Activated naive CD4-positive, alpha-beta T cell treated with anti-CD3 and anti-CD28 coated beads, Interleukin-2, amount 50 U/mL, for 24 hours (primary cell): Measurements from ENCODE around the gene ARHGEF11.

Source experiments
- H3K27ac Mint-ChIP-seq: one replicate; pipeline ENCODE4 v1.8.0; 2021; ENCODE audit warnings: mild to moderate bottlenecking, mixed read lengths
- H3K27me3 Mint-ChIP-seq: one replicate; pipeline ENCODE4 v1.8.0; 2021; ENCODE audit warnings: mixed read lengths
- H3K36me3 Mint-ChIP-seq: one replicate; pipeline ENCODE4 v1.8.0; 2021; ENCODE audit warnings: mixed read lengths
- H3K4me1 Mint-ChIP-seq: one replicate; pipeline ENCODE4 v1.8.0; 2021; ENCODE audit warnings: mixed read lengths
- H3K4me3 Mint-ChIP-seq: one replicate; pipeline ENCODE4 v1.8.0; 2021; ENCODE audit warnings: mild to moderate bottlenecking, mixed read lengths
- H3K9me3 Mint-ChIP-seq: one replicate; pipeline ENCODE4 v1.8.0; 2021; ENCODE audit warnings: mixed read lengths

The ARHGEF11 gene

DNA sequence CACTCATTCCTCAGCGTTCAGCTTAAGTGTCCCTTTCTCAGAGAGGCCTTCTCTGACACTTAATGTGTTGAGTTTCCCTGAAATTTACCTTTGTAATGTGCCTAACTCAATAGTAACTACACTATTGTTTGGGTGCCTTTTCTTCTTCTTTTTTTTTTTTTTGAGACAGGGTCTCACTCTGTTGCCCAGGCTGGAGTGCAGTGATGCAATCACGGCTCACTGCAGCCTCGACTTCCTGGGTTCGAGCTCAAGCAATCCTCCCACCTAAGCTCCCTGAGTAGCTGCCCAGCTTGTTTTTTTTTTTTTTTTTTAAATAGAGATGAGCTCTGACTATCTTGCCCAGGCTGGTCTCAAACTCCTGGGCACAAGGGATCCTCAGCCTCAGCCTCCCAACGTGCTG, 50.1 kb downstream of the ARHGEF11 start:
- Mint-ChIP-seq H3K9me3 (no peaks in the 10 kb centered on the region), H3K27ac (no peak overlapping the region), H3K4me1 (no peaks in the 10 kb centered on the region), H3K4me3 (no peak overlapping the region), H3K27me3 (peaks cover 6% of the 10 kb centered on the region), H3K36me3 (no peaks in the 10 kb centered on the region)

DNA sequence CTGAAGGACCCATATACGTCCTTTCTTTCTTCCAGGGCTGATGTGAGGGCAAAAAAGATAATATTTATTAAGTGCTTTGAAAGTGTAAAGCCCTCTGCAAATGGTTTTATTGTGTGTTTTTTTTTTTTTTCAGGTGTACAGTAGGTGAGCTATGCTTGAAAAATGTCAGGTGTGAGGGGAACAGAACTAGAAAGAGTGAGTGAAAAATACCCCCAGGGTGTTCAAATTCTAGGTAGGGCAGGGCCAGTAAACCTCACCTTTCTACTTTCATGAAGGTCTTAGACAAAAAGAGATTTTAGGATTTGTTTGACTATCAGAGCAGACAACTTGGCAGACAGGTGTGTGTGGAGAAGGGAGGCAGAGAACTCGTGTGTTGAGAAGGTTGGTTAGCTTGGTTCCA, 51.3 kb downstream of the ARHGEF11 start:
- H3K27me3 Mint-ChIP-seq, result peaks cover 6% of the 10 kb centered on the region
- no peaks in the 10 kb centered on the region for H3K9me3 Mint-ChIP-seq
- no peaks in the 10 kb centered on the region for H3K36me3 Mint-ChIP-seq
- H3K27ac Mint-ChIP-seq, result no peak overlapping the region
- no peak overlapping the region for H3K4me3 Mint-ChIP-seq
- H3K4me1 Mint-ChIP-seq, result no peaks in the 10 kb centered on the region

DNA sequence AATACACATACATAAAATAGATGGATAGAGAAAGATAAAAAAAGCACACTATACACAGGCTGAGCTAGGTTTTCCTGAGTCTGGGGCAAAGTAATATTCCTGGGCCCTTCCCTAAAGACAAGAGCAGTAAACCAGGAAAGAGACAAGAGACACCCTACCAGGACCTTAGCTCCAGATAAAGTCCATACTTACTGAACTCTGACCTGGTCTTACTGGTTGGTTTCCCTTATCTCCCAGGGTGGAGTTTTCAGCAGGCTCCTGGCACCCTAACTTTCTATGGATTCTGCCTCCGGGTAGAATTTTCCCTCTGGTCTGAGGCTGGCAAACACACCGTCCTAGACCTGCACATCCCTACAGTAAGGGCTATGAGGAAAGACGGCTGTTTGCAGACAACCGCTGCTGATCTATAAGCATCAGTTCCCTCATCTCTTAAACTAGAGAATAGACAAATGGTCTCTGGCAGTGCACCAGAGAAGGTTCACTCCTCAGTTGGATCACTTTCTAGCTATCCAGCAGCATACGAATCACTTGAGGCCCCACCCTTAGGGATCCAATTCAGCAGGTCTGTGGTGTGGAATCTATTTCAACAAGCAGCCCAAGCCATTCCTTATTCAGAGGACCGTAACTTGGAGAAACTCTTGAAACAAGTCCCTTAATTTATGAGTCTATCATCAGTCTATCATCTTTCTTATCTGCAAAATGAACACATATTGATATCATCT, 52.0 kb downstream of the ARHGEF11 start:
- peaks cover 6% of the 10 kb centered on the region for H3K27me3 Mint-ChIP-seq
- no peak overlapping the region for H3K27ac Mint-ChIP-seq
- H3K4me3 Mint-ChIP-seq, result no peak overlapping the region
- H3K4me1 Mint-ChIP-seq, result no peaks in the 10 kb centered on the region
- no peaks in the 10 kb centered on the region for H3K9me3 Mint-ChIP-seq
- no peaks in the 10 kb centered on the region for H3K36me3 Mint-ChIP-seq

DNA sequence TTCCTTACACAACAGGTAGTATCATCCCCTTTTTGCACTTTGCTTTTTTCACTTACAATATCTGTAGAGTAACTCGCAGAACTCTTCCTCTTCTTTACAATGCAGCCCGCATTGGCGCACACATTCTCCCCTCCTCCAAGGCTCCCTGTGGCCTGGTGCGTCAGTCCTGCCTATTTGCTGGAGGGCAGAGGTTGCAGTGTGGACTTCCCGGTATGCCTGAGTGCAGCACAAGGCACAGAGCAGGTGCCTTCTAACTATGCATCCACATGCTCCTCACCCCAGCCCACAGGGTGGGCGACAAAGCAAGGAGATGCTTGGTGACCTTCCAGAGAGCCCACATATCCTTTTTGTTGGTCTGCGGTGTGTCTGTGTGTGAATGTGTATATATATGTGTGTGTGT, 53.3 kb downstream of the ARHGEF11 start:
- Mint-ChIP-seq H3K9me3 (no peaks in the 10 kb centered on the region), H3K36me3 (no peaks in the 10 kb centered on the region), H3K27ac (peak overlapping the region; percentile 19), H3K4me3 (no peak overlapping the region), H3K4me1 (no peaks in the 10 kb centered on the region), H3K27me3 (peaks cover 3% of the 10 kb centered on the region)

DNA sequence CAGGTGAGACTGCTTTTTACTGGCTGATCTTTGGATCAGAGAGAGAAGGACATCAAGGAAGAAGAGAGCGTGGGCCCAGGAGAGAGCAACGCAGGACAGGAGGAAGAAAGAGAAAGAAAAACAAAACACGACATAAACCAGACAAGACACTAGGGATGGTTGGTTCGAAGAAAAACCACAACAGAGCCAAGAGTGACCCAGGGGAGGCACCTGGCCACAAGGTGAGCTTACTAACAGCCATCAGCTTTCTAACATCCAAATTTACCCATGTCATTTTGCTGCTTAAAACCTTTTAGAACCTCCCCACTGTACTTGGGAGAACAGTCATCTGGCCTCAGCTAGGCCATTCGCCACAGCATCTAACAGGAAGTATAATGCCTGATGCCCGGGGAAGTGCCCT, 57.8 kb downstream of the ARHGEF11 start:
- Mint-ChIP-seq H3K27ac (no peak overlapping the region), H3K4me3 (no peak overlapping the region), H3K27me3 (peaks cover 3% of the 10 kb centered on the region), H3K9me3 (no peaks in the 10 kb centered on the region), H3K4me1 (no peaks in the 10 kb centered on the region), H3K36me3 (no peaks in the 10 kb centered on the region)

DNA sequence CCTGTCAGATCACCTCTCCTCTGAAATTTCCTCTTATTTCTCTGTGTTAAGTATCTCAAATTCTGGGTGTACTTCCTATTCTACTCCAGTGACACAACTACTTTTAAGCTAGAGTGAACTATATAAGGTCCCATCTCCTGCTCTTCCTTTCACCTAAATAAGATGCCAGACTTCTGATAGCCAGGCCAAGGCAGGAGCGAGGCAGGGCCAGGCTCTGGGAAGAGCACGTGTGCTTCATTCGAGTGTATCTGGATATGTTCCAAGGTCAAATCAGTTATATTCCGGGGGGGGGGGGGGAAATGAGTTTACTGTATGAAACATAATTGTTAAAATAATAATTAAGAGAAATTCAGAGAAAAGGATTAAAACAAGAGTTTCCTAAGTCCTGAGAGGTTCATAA, 65.0 kb downstream of the ARHGEF11 start:
- no peaks in the 10 kb centered on the region for H3K4me1 Mint-ChIP-seq
- no peak overlapping the region for H3K27ac Mint-ChIP-seq
- H3K4me3 Mint-ChIP-seq, result no peak overlapping the region
- no peaks in the 10 kb centered on the region for H3K9me3 Mint-ChIP-seq
- peaks cover 8% of the 10 kb centered on the region for H3K27me3 Mint-ChIP-seq
- no peaks in the 10 kb centered on the region for H3K36me3 Mint-ChIP-seq

DNA sequence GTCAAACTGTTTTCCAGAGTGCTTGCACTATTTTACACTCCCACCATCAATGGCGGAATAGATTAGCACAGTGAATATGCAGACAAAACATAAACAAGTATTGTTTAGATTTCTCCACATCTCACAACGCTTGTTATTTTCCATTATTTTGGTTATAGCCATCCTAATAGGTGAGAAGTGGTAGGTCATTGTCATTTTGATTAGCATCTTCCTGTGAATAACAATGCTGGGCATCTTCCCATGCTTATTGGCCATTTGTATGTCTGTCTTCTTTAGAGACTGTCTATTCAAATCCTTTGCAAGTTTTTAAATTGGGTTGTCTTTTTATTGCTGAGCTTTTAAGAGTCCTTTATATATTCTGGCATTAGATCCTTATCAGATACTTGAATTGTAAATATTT, 70.5 kb downstream of the ARHGEF11 start:
- no peaks in the 10 kb centered on the region for H3K4me1 Mint-ChIP-seq
- peaks cover 6% of the 10 kb centered on the region for H3K27me3 Mint-ChIP-seq
- H3K9me3 Mint-ChIP-seq, result no peaks in the 10 kb centered on the region
- H3K36me3 Mint-ChIP-seq, result no peaks in the 10 kb centered on the region
- no peak overlapping the region for H3K27ac Mint-ChIP-seq
- no peak overlapping the region for H3K4me3 Mint-ChIP-seq

DNA sequence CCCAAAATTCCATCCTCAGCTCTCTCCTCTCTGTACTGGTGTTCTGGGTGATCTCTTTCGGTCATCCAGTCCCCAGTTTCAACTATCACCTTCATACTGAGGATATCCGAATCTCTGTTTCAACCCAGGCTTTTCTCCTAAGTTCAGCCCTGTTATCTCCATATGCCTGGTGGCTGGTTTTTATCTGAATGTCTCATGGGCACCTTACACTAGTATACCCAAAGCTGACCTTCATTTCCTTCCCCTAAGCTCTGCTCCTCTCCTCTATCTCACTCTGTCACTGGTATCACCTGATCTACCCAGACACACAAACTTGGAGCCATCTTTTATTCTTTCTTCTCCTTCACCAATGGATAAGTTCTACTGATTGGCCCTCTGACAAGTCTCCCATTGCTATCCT, 72.1 kb downstream of the ARHGEF11 start:
- Mint-ChIP-seq H3K36me3 (no peaks in the 10 kb centered on the region), H3K4me1 (no peaks in the 10 kb centered on the region), H3K27me3 (peaks cover 6% of the 10 kb centered on the region), H3K27ac (no peak overlapping the region), H3K4me3 (no peak overlapping the region), H3K9me3 (no peaks in the 10 kb centered on the region)

DNA sequence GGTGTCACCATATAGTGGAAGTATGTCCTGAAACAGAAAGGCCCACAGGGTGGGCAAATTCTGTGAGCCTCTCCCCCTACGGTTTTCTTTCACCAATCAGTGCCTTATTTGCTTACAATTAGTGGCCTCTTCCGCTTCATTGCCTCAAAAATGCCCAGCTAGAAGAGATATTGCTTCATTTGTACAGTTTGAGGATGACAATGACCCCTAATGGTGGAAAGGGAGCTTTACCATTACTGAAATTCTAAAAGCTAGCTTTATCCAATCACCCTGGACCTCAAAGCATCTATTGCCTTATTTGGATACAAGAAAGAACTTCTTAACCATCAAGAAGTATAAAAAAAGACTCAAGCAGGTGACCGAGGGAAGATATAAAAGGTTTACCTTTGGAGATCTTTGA, 75.5 kb downstream of the ARHGEF11 start:
- H3K4me1 Mint-ChIP-seq, result no peaks in the 10 kb centered on the region
- H3K36me3 Mint-ChIP-seq, result no peaks in the 10 kb centered on the region
- H3K27ac Mint-ChIP-seq, result no peak overlapping the region
- no peaks in the 10 kb centered on the region for H3K9me3 Mint-ChIP-seq
- no peak overlapping the region for H3K4me3 Mint-ChIP-seq
- H3K27me3 Mint-ChIP-seq, result no peaks in the 10 kb centered on the region

DNA sequence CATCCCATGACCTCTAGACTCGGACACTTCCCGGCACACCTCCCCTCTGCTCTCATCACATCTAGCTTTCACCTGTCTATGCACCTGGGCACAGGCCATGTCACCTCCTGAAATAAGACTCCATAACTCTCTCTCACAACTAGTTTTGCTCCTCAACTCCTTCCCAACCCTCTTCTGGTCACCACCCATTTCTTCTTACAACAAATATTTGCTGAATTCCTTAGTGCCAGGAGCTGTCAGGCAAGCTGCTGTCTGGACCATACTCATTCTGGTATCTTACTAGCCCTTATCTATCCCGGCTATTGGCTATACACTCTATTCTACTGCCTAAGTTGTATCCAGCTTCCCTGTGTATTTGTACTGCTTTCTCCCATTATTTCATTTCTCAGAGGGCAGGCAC, 76.0 kb downstream of the ARHGEF11 start:
- no peaks in the 10 kb centered on the region for H3K36me3 Mint-ChIP-seq
- H3K27ac Mint-ChIP-seq, result no peak overlapping the region
- H3K4me3 Mint-ChIP-seq, result no peak overlapping the region
- no peaks in the 10 kb centered on the region for H3K27me3 Mint-ChIP-seq
- H3K4me1 Mint-ChIP-seq, result peaks cover 1% of the 10 kb centered on the region
- H3K9me3 Mint-ChIP-seq, result no peaks in the 10 kb centered on the region

DNA sequence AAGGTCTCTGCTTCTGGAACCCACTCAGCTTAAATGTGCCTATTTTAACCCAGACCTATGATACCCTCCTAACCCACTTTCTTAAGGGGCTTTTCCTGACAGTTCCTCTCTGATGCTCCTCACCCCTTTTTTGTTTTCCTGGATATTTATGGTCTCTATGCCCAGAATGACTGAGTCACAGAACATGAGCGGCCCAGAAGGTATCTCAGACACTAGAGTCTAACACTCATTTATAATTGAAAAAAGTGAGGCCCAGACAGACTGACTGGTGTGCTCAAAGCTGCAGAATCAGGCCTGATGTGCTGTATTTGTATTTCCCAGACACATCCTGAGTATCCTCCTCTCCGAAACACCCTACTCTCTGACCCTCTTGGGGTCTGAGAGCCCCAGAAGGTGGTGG, 81.1 kb downstream of the ARHGEF11 start:
- peaks cover 42% of the 10 kb centered on the region for H3K4me1 Mint-ChIP-seq

DNA sequence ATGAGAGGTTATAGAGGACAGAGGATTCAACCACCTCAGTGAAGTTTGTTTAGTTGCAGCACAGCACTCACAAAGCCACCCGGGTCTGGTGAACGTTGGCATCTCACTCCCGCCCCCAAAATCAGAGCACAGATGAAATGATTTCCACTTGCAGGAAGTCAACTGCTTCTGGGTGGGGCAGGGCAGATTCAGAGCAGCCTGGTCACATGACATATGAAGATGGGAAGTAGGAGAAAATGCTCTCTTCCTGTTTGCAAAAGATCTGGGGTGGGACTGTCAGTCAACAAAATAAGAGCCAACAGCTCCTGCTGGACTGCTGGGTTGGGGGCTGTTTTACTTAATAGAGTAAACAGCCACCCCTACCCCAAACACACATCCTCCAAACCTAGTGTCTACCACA, 81.9 kb downstream of the ARHGEF11 start:
- Mint-ChIP-seq H3K4me3 (peak overlapping the region; percentile 83), H3K4me1 (peaks cover 50% of the 10 kb centered on the region), H3K27me3 (no peaks in the 10 kb centered on the region), H3K9me3 (no peaks in the 10 kb centered on the region), H3K27ac (peak overlapping the region; percentile 43), H3K36me3 (peaks cover 9% of the 10 kb centered on the region)

More for the DNA sequence above, 81.1 kb downstream of the ARHGEF11 start:
- peak overlapping the region; percentile 71 for H3K27ac Mint-ChIP-seq
- peaks cover 5% of the 10 kb centered on the region for H3K36me3 Mint-ChIP-seq
- H3K9me3 Mint-ChIP-seq, result no peaks in the 10 kb centered on the region
- H3K4me3 Mint-ChIP-seq, result peak overlapping the region; percentile 83
- no peaks in the 10 kb centered on the region for H3K27me3 Mint-ChIP-seq

DNA sequence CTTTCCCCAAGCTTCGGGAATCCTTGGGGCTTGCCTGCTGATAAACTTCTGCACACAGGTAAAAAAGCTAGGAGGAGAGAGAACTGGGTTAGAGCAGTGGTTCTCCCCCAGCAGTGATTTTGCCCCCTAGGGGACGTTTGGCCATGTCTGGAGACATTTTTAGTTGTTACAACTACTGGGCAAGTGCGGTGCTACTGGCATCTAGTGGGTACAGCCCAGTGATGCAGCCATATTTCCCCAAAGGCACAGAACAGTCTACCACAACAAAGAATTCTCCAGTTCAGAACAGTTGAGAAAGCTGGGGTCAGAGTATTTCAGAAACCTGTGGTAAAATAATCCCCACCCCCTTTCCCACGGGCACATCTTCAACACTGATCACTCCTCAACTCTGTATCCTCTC, 83.8 kb downstream of the ARHGEF11 start:
- peaks cover 10% of the 10 kb centered on the region for H3K36me3 Mint-ChIP-seq
- peak overlapping the region; percentile 2 for H3K4me3 Mint-ChIP-seq
- peaks cover 57% of the 10 kb centered on the region for H3K4me1 Mint-ChIP-seq
- no peak overlapping the region for H3K27ac Mint-ChIP-seq
- no peaks in the 10 kb centered on the region for H3K9me3 Mint-ChIP-seq
- no peaks in the 10 kb centered on the region for H3K27me3 Mint-ChIP-seq

DNA sequence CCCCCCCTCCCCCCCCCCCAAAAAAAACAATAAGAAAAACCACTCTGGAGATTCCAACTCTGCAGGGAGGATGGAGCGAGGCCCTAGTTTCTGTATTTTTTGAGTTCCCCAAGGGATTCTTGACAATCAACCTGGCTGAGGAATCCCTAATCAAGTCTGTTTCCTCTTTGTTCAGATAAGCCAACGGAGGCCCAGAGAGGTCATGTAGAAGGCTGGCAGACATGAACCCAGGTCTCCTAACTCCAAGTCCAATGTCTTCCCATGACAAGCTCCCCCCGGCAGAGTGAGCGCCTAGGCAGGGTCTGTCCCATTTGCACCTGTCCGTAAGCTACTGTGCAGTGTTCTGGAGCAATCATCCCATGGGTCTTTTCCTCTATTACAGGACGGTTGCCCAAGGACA, 85.6 kb downstream of the ARHGEF11 start:
- Mint-ChIP-seq H3K4me1 (peaks cover 57% of the 10 kb centered on the region), H3K9me3 (no peaks in the 10 kb centered on the region), H3K4me3 (no peak overlapping the region), H3K36me3 (peaks cover 10% of the 10 kb centered on the region), H3K27me3 (no peaks in the 10 kb centered on the region), H3K27ac (no peak overlapping the region)

DNA sequence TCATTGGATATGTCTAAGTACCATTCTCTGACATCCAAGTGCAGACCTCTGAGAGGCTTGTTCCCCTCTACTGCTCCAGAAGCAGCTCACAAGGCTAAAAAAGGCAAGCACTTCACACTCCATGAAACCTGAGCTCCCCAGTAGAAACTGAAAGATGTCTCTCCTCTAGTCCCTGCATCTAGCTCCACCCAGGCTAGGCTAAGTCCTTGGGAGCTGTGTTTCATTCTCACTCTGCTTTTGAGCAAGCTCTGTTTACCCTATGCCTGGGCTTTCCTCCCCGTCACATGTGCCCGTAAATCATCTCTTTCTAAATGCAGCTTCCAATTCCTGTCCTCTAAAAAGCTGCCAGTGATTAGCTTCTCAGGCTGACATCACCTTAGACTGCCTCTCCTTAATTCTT, 86.1 kb downstream of the ARHGEF11 start:
- no peaks in the 10 kb centered on the region for H3K27me3 Mint-ChIP-seq
- H3K27ac Mint-ChIP-seq, result no peak overlapping the region
- H3K4me3 Mint-ChIP-seq, result no peak overlapping the region
- peaks cover 13% of the 10 kb centered on the region for H3K36me3 Mint-ChIP-seq
- peaks cover 55% of the 10 kb centered on the region for H3K4me1 Mint-ChIP-seq
- H3K9me3 Mint-ChIP-seq, result no peaks in the 10 kb centered on the region

DNA sequence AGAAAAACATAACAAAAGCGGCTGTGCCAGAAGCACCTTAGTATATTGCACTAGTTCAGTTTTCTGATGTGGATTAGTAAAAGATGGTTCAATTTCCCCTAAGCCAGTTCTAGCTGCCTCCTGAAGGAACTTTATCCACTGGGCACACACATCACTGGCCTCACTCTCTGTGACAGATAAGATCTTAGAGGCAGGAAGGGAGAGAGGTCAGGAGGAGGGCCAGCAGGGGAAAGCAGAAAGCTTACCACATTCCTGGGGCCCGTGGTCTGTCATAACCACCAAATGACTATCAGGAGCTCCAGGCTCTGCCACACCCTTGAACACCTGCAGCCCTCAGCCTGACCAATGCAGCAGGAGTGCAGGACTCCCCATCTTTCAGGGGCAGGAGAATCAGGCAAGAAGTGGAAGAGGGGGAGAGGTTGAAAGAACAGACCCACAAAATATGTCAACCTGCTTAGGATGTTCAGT, 87.3 kb downstream of the ARHGEF11 start:
- no peaks in the 10 kb centered on the region for H3K27me3 Mint-ChIP-seq
- peaks cover 43% of the 10 kb centered on the region for H3K4me1 Mint-ChIP-seq

DNA sequence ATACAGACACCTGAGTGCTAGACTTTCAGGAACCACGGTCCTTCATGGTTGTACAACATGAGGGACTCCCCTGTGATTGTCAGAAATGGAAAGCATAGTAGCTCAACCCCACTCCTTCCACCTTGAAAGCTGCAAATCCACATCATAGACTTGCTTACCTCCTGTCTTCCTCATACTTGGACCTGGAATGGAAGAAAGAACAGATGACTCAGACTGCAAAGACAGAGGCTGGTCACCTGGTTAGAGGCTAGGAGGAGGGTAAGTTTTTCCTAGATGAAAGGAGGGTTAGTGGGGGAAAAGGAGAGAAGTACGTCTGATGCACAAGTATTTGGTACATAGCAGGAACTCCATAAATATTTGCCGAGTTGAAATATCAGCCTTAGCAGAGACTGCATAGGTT, 87.9 kb downstream of the ARHGEF11 start:
- Mint-ChIP-seq H3K27ac (no peak overlapping the region), H3K4me3 (no peak overlapping the region), H3K36me3 (peaks cover 14% of the 10 kb centered on the region), H3K9me3 (no peaks in the 10 kb centered on the region), H3K4me1 (peaks cover 38% of the 10 kb centered on the region), H3K27me3 (no peaks in the 10 kb centered on the region)

More for the DNA sequence above, 87.3 kb downstream of the ARHGEF11 start:
- H3K4me3 Mint-ChIP-seq, result no peak overlapping the region
- H3K9me3 Mint-ChIP-seq, result no peaks in the 10 kb centered on the region
- H3K36me3 Mint-ChIP-seq, result peaks cover 14% of the 10 kb centered on the region
- peak overlapping the region; percentile 17 for H3K27ac Mint-ChIP-seq
